Jurkat, Clone E6-1 (cell line): Measurements from ENCODE around the gene SLC38A3.
A peak's percentile ranks its signal among the peaks of the same experiment; 100 is the strongest.
"Not testable (repeated sequence)": the region's sequence is repeated elsewhere in the genome, so short reads cannot be mapped to it uniquely, and the experiment has no call there.

Experiments used
- DNase-seq: peaks from one replicate; pipeline ENCODE4 v3.0.0-alpha.2; 2011; ENCODE audit warnings: low read depth, low spot score
- H3K4me3 ChIP-seq: 2 replicates; pipeline ENCODE4 v1.5.1; 2011; ENCODE audit warnings: mild to moderate bottlenecking, low read length, control low read depth, moderate library complexity

The SLC38A3 gene

DNA sequence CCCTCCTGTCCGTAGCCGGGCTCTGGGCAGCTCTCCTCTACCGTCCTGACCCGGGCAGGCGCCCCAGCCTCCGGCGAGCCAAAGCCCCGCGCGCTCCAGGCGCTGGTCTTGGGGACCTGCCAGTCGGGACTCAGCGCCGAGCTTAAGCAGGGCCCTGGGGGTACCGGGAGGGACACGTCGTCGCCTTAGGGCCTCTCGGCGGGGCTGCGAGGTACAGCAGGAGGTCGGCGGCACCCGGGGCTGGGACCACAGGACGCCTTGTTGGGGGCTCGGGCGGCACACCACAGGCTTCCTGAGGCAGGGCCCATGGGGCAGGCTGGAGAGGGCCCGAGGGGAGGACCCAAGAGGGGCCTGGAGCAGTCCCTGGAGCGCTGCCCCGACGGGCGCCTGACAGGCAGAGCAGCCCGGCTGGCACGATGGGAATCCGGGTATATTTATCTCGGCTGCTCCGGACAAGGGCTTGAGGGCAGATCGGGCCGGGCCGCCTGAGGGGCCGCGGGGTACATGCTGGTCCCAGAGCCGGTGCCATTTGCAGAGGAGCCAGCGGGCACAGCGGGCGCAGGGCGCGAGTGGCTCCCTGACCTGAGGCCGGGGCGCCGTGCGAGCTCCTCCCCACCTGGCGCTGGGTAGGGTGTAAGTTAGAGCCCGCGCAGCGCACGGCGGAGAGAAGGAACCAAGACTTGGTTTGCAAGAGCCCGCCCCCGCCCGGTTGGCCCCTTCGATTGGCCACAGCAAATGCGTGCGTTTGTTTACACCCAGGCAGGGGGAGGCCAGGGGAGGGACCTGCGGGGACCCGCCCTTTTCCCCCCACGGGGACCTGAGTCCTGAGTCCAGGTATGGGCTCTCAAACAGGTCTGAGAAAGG is 574 bp downstream of the SLC38A3 start:
- DNase-seq, result peak; percentile 49
- H3K4me3 ChIP-seq, result peak overlapping the region; percentile 42

DNA sequence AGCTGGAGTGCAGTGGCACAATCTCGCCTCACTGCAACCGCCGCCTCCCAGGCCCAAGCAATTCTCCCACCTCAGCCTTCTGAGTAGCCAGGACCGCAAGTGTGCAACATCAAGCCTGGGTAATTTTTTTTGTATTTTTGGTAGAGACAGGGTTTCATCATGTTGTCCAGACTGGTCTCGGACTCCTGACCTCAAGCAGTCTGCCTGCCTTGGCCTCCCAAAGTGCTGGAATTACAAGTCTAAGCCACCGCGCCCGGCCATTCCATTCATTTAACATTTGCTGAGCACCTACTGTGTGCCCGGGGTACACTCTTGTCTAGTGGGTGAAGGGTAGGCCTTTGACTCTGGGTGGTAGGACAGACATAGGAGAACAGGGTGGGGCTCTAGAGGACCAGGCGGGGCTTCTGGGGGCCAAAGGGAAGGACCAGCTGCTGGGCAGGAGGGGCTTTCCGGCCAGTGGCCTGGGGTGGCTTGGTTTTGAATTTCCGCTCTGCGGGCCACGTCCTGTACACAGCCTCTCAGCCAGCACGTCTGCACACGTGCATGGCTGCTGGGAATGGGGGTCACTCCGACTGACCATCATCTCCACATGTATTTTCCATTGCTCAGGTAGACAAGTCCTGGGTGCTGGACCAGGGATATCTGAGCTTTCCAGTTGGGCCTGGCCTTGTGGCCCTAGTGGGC is 2.4 kb downstream of the SLC38A3 start:
- no peak overlapping the region for H3K4me3 ChIP-seq
- no peak for DNase-seq

DNA sequence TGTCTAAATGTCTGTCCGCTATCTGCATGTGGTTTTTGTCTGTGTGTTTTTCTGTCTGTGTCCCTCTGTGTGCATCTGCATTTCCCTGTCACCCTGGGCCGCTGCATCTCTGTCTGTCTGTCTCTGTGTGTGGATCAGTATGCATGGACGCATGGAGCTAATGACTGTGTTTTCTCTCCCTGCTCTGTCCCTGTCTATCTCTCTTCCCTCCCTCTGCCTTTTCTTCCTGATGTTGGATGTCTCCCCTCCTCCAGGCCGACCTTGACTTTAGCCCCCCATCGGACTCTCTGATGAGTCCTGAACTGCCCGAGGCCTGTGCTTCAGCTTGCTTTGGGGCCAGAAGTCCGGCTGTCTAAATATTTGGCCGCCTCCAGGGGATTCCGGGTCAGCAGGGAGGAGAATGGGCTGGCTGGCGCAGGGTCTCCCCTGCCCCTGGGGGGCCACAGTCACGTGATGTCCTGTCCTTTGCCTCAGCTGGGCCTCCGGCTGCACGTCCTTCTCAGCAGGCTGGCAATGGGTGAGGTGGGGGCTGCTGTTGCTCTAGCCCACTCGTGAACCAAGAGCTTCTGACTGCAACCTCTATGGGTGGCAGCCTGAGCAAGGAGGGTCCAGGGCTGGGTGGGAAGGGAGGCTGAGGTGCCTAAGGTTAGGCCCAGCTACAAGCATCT is 3.7 kb downstream of the SLC38A3 start:
- H3K4me3 ChIP-seq, result no peak overlapping the region
- DNase-seq, result no peak

DNA sequence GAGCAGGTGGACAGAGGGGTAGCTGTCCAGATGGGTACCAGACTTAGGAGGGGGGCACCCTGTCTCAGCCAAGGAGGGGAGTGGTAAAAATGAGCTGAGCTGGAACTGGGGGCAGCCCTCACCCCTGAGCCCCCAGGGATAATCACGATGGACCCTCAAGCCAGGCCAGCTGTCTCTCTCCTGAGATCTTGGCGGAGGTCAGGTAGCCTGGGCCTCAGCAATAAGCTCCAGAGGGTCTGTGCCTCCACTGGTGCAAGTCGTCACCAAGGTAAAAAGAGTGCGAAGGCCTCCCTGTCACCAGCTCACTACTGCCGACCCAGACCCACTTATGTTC is 5.1 kb downstream of the SLC38A3 start:
- H3K4me3 ChIP-seq, result no peak overlapping the region

GRCh38 chr3:50210510-50211367 is 5.7 kb downstream of the SLC38A3 start:
- DNase-seq, result no peak

More for the DNA sequence above, 5.1 kb downstream of the SLC38A3 start:
- DNase-seq, result no peak

GRCh38 chr3:50211368-50211717 is 6.3 kb downstream of the SLC38A3 start:
- H3K4me3 ChIP-seq, DNase-seq: not testable (repeated sequence)

More at GRCh38 chr3:50210510-50211367, 5.7 kb downstream of the SLC38A3 start:
- H3K4me3 ChIP-seq, result no peak overlapping the region

GRCh38 chr3:50211930-50212329 is 6.9 kb downstream of the SLC38A3 start:
- no peak overlapping the region for H3K4me3 ChIP-seq
- DNase-seq, result no peak

DNA sequence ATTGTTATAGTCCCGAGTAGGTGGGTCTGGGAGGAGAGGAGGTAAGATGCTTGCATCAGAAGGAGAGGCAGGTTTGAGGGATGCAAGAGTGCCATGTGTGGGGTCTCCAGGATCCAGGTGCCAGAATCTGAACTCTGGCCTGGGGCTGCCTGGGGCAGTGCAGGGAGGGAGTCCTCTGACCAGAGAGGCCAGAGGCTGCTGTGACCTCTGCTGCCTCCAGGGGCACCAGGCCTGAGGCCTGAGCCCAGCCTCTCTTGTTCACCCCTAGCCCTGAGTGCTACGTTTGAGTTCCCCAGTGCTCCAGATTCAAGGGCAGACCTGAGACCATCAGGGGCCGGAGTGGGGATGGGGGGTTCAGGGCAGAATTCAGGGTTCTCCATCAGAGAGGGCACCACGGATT is 7.4 kb downstream of the SLC38A3 start:
- DNase-seq, result no peak
- H3K4me3 ChIP-seq, result no peak overlapping the region

DNA sequence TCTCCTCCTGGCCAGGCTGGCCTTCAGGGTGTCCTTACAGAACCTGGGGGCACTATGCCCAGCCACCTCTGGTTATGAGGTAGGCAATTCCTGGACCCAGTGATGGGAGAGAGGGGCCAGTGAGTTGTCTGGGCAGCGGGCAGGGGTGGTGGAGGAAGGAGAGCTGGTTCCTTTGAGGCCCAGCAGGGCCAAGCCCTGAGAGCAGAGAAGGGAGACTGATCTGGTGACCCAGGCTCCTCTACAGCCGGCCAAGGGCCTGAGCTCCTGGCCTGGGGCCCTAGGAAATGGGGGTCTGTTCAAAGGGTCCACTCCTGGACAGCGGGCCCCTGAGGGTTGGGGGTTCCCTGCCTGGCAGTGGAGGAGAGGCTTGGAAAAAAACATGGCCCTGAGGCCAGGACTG is 7.9 kb downstream of the SLC38A3 start:
- no peak for DNase-seq
- no peak overlapping the region for H3K4me3 ChIP-seq

DNA sequence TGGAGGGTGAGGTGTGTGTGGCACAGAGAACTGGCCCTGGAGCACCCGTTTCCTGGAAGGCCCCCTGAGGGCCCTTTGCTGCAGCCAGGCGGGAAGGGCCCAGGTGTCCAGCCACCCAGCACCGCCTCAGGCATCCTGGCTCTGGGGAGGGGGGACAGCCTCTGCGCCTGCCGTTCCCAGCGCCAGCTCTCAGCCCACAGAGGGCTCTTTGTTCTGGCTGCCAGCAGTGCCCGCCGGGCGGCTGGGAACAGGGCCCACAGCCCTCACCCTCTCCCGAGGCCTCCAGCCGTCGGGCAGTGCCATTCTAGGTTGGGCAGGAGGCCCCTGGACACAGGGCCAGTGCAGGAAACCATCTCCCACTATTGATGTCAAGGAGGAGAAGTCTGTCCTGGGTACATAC is 8.3 kb downstream of the SLC38A3 start:
- no peak overlapping the region for H3K4me3 ChIP-seq
- DNase-seq, result no peak

DNA sequence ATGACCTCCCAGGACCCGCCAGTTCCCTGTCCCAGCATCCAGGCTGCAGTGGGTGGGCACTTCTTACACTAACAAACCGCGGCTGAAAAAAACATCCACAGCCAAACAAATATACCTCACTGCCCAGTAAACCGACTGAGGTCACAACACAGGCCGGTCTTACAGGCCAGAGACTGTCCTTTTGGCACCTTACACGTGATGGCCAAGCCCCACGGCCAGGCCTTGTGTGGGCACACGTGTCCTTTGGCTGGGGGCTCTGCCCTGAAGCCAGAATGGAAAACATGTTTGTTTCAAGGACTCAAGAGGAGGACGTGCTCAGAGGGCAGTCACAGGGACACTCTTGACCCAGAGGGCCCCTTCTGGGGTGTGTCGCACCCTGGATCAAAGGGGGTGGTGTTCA is 9.8 kb downstream of the SLC38A3 start:
- DNase-seq, result no peak

GRCh38 chr3:50215529-50215928 is 10.5 kb downstream of the SLC38A3 start:
- no peak overlapping the region for H3K4me3 ChIP-seq
- no peak for DNase-seq

More for the DNA sequence above, 9.8 kb downstream of the SLC38A3 start:
- H3K4me3 ChIP-seq, result no peak overlapping the region

- H3K4me3 ChIP-seq, result no peak overlapping the region
- DNase-seq, result no peak
Measured at GRCh38 chr3:50217681-50218080, 12.6 kb downstream of the SLC38A3 start.

DNA sequence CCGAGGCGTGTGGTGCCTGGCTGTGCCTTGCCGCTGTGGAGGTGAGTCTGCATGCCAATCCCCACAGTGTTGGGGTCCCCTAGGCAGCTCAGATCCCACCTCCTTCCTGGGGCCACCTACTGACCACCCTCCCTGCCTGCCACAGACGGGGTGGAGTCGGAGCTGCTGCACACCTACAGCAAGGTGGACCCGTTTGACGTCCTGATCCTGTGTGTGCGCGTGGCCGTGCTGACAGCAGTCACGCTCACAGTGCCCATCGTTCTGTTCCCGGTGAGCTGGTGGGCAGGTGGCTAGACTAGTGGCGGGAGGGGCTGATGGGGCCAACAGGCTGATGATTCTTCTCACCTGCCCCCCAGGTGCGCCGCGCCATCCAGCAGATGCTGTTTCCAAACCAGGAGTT is 13.4 kb downstream of the SLC38A3 start:
- no peak for DNase-seq
- no peak overlapping the region for H3K4me3 ChIP-seq

DNA sequence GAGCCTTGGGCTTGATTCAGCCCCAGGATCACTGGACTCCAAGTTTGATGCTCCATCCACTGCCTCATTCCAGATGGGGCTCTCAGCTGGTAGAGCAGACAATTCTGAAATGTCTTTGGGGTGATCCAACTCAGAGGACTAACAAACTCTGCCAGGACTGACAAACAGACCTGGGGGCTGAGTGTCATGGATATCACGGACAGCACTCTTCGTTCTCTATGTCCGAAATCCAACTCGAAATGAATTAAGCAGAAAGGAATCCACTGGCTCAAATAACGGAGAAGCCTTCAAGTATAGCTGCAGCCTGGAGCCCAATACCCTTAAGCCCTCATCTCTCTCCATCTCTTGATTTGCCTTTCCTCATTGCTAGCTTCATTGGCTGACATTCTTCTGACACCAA is 14.2 kb downstream of the SLC38A3 start:
- no peak for DNase-seq
- H3K4me3 ChIP-seq, result no peak overlapping the region

- DNase-seq, result no peak
- no peak overlapping the region for H3K4me3 ChIP-seq
Measured at GRCh38 chr3:50220109-50220508, 15.0 kb downstream of the SLC38A3 start.

- no peak overlapping the region for H3K4me3 ChIP-seq
- no peak for DNase-seq
Measured at GRCh38 chr3:50221051-50221410, 16.0 kb downstream of the SLC38A3 start.

- no peak for DNase-seq
- H3K4me3 ChIP-seq, result no peak overlapping the region
Measured at GRCh38 chr3:50221411-50222168, 16.5 kb downstream of the SLC38A3 start.

- no peak overlapping the region for H3K4me3 ChIP-seq
- DNase-seq, result no peak
Measured at GRCh38 chr3:50222169-50222528, 17.1 kb downstream of the SLC38A3 start.
